GM23338 (cell line): ENCODE results near the gene CCBE1.

Source experiments
- CTCF ChIP-seq, 2 experiments: fragments of 200-600 bp in 1 of 2; sonication (generic) in 1 of 2; conservative IDR thresholded peaks; 2 replicates each; pipeline versions ENCODE4 v1.5.1 to v1.6.1; 2016 to 2017; ENCODE audit warnings: antibody characterized with exemption in 2 of 2, low read depth in 2 of 2, mild to moderate bottlenecking in 2 of 2, moderate library complexity in 1 of 2
- EZH2 ChIP-seq: fragments of 200-600 bp; sonication (generic); IDR thresholded peaks from one replicate; pipeline ENCODE4 v1.8.0; 2017; ENCODE audit warnings: antibody characterized with exemption, mild to moderate bottlenecking, low read depth; ENCODE audit not compliant: unreplicated experiment
- NANOG ChIP-seq: IDR thresholded peaks from 2 replicates; pipeline ENCODE4 v1.6.1; 2016; ENCODE audit warnings: antibody characterized with exemption, borderline replicate concordance
- POLR2AphosphoS5 ChIP-seq: IDR thresholded peaks from 2 replicates; pipeline ENCODE4 v1.6.1; 2016; ENCODE audit warnings: antibody characterized with exemption, low read depth
- REST ChIP-seq: IDR thresholded peaks from one replicate; pipeline ENCODE4 v1.6.1; 2018; ENCODE audit warnings: antibody characterized with exemption; ENCODE audit not compliant: unreplicated experiment

- TF ChIP-seq NANOG (no peak), CTCF (conservative IDR thresholded peaks at IDR 0.05; ENCODE audit: low read depth in 2 of 2) (no peak), EZH2 (no peak), POLR2AphosphoS5 (no peak), REST (no peak)
Observed at GRCh38 chr18:59690996-59691395, 6.2 kb downstream of the CCBE1 start.
